K562 (cell line): ENCODE data around the gene C17orf75. TPM values are rescaled to one million over a fixed set of nuclear protein-coding genes. Genes with fewer than 3 reads are reported as not detected.

Experiments used
- CBX1 ChIP-seq: sonication (generic); IDR thresholded peaks from 2 replicates; pipeline ENCODE4 v1.6.1; 2016; ENCODE audit warnings: antibody characterized with exemption, low read depth, mild to moderate bottlenecking
- CBX5 ChIP-seq: IDR thresholded peaks from 2 replicates; pipeline ENCODE4 v1.6.1; 2014; ENCODE audit warnings: low read depth, borderline replicate concordance
- E2F5 ChIP-seq: sonication (generic); formaldehyde crosslinking; IDR thresholded peaks from 2 replicates; pipeline ENCODE4 v1.8.0; 2022; ENCODE audit warnings: mild to moderate bottlenecking, missing genetic modification reagents
- ETS1 ChIP-seq: conservative IDR thresholded peaks from 2 replicates; pipeline ENCODE4 v1.6.1; 2011; ENCODE audit warnings: low read depth, mild to moderate bottlenecking, low read length; ENCODE audit not compliant: control insufficient read depth
- FOXM1 ChIP-seq, 2 experiments: fragments of 450-650 bp in 1 of 2; sonication (generic) in 1 of 2; formaldehyde crosslinking in 1 of 2; IDR thresholded peaks; 2 replicates each; pipeline versions ENCODE4 v1.6.1 to v1.9.0; 2017 to 2022; ENCODE audit warnings: low read depth in 2 of 2, mild to moderate bottlenecking in 2 of 2, missing genetic modification reagents in 1 of 2, moderate library complexity in 1 of 2
- FOXP1 ChIP-seq: sonication (generic); formaldehyde crosslinking; IDR thresholded peaks from 2 replicates; pipeline ENCODE4 v1.8.0; 2022; ENCODE audit warnings: mild to moderate bottlenecking, missing genetic modification reagents
- FOXP4 ChIP-seq: sonication (generic); formaldehyde crosslinking; IDR thresholded peaks from 2 replicates; pipeline ENCODE4 v1.8.0; 2022; ENCODE audit warnings: mild to moderate bottlenecking, missing genetic modification reagents, borderline replicate concordance
- HNRNPK ChIP-seq: fragments of 200-400 bp; formaldehyde crosslinking; IDR thresholded peaks from one replicate; pipeline ENCODE4 v1.6.1; 2018; ENCODE audit warnings: mild to moderate bottlenecking, low read depth, low read length; ENCODE audit not compliant: poor library complexity, severe bottlenecking
- MEF2D ChIP-seq: conservative IDR thresholded peaks from 2 replicates; pipeline ENCODE4 v1.6.1; 2016; ENCODE audit warnings: low read depth, missing genetic modification characterization, missing compliant biosample characterization
- NFXL1 ChIP-seq: fragments of 450-650 bp; formaldehyde crosslinking; IDR thresholded peaks from 2 replicates; pipeline ENCODE4 v1.4.0; 2021; ENCODE audit warnings: mild to moderate bottlenecking
- PBX2 ChIP-seq, 2 experiments: IDR thresholded peaks in 1 of 2; conservative IDR thresholded peaks in 1 of 2; 2 replicates each; pipeline ENCODE4 v1.6.1; 2016; ENCODE audit warnings: low read depth in 2 of 2, mild to moderate bottlenecking in 1 of 2, missing compliant biosample characterization in 1 of 2, missing genetic modification characterization in 1 of 2, moderate library complexity in 1 of 2
- RBM34 ChIP-seq: fragments of 200-400 bp; formaldehyde crosslinking; IDR thresholded peaks from 2 replicates; pipeline ENCODE4 v1.6.1; 2018; ENCODE audit warnings: low read length, borderline replicate concordance; ENCODE audit not compliant: insufficient read depth
- SMARCE1 ChIP-seq: fragments of 450-650 bp; IDR thresholded peaks from 2 replicates; pipeline ENCODE4 v1.7.1; 2016; ENCODE audit warnings: mild to moderate bottlenecking
- SRSF7 ChIP-seq: fragments of 200-400 bp; formaldehyde crosslinking; optimal IDR thresholded peaks from 2 replicates; pipeline ENCODE3; 2017; ENCODE audit warnings: mild to moderate bottlenecking, low read depth, low read length
- STAT6 ChIP-seq: sonication (generic); formaldehyde crosslinking; IDR thresholded peaks from 2 replicates; pipeline ENCODE4 v1.8.1; 2023; ENCODE audit warnings: mild to moderate bottlenecking, missing genetic modification reagents
- ZC3H11A ChIP-seq: IDR thresholded peaks from 2 replicates; pipeline ENCODE4 v1.6.1; 2012; ENCODE audit warnings: low read depth, low read length, improper control_type of control experiment
- ZNF175 ChIP-seq: fragments of 200-800 bp; sonication (Bioruptor generic); IDR thresholded peaks from 2 replicates; pipeline ENCODE4 v1.6.1; 2016; ENCODE audit warnings: low read depth, mild to moderate bottlenecking, missing genetic modification characterization, missing compliant biosample characterization
- ZNF584 ChIP-seq: fragments of 200-800 bp; sonication (Bioruptor generic); IDR thresholded peaks from 2 replicates; pipeline ENCODE4 v1.6.1; 2016; ENCODE audit warnings: low read depth, mild to moderate bottlenecking, missing genetic modification characterization, missing compliant biosample characterization
- polyA plus RNA-seq, 8 experiments: library from polyadenylated mRNA; depleted of rRNA in 4 of 8; stranded (reverse) in 5 of 8; unstranded in 3 of 8; fragments of >200 nt; fragmentation: Nextera tagmentation in 2 of 8; fragmentation: Illumina TruSeq in 1 of 8; extraction: Ambion mirVana in 2 of 8; extraction: Trizol in 1 of 8; gene quantifications; 2 replicates each; pipeline versions ENCODE4 v1.2.1 to v1.2.3, GENCODE V29; 2011 to 2014; ENCODE audit warnings: inconsistent platforms in 1 of 8, missing spikeins in 1 of 8
- total RNA-seq, 7 experiments: library from RNA; depleted of rRNA in 6 of 7; stranded (reverse); fragments of >200 nt in 6 of 7; fragmentation: Illumina TruSeq in 2 of 7; extraction: Trizol in 2 of 7; gene quantifications; 2 replicates each; pipeline versions ENCODE4 v1.2.1 to v1.2.3, GENCODE V29; 2011 to 2021; ENCODE audit warnings: low replicate concordance in 1 of 7

Gene C17orf75
- total and polyA plus RNA-seq, 9 of the 15 experiments (the other 6 are each of a cell fraction or from before 2014, with no cell fraction given) = 15.5 to 55.7 (median 18.5) TPM

GRCh38 chr17:32286518-32286900, 55.5 kb downstream of the C17orf75 start (continued):
- 0 out of 2 replicates have a peak, but pooled peaks have one; percentile 32 for TF ChIP-seq ETS1
- no peak for TF ChIP-seq STAT6
- TF ChIP-seq CBX1 = no peak
- TF ChIP-seq SMARCE1 = peak; percentile 91
- no peak for TF ChIP-seq PBX2 (CRISPR knock-in tag; IDR thresholded peaks at IDR 0.05; ENCODE audit: low read depth)
- no peak for TF ChIP-seq PBX2 (tag; conservative IDR thresholded peaks at IDR 0.05; ENCODE audit: low read depth)
- TF ChIP-seq HNRNPK = no peak
- TF ChIP-seq FOXM1 (IDR thresholded peaks at IDR 0.05; ENCODE audit: low read depth) = 0 out of 2 replicates have a peak, but pooled peaks have one; percentile 38
- TF ChIP-seq FOXM1 (CRISPR knock-in tag; IDR thresholded peaks at IDR 0.05; ENCODE audit: low read depth) = no peak
- TF ChIP-seq NFXL1 (CRISPR knock-in tag) = no peak
- TF ChIP-seq MEF2D (tag) = no peak
- TF ChIP-seq CBX5 = 0 out of 2 replicates have a peak, but pooled peaks have one; percentile 16
- no peak for TF ChIP-seq ZNF175 (CRISPR knock-in tag)
- no peak for TF ChIP-seq FOXP4 (CRISPR knock-in tag)
- no peak for TF ChIP-seq ZC3H11A
- TF ChIP-seq E2F5 (CRISPR knock-in tag) = no peak
- TF ChIP-seq FOXP1 (CRISPR knock-in tag) = no peak
- TF ChIP-seq ZNF584 (CRISPR knock-in tag) = no peak
- no peak for TF ChIP-seq RBM34
- TF ChIP-seq SRSF7 = no peak
